Retina (tissue), 1 donor: ENCODE measurements around the gene APOA4.

Experiments used
- DNase-seq: peaks from one replicate; pipeline ENCODE4 v3.0.0-alpha.2; 2016

The APOA4 gene

DNA sequence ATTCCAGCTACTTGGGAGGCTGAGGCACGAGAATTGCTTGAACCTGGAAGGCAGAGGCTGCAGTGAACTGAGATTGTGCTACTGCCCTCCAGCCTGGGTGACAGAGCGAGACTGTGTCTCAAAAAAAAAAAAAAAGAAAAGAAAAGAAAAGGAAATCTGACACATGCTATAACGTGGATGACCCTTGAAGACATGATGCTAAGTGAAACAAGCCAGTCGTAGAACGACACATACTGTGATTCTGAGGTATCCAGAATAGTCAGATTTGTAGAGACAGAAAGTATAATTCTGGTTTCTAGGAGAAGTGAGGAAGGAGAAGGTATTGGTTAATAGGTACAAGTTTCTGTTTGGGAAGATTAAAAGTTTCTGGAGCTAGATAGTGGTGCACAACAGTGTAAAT lies 24.7 kb downstream of the APOA4 start:
- no peak for DNase-seq

DNA sequence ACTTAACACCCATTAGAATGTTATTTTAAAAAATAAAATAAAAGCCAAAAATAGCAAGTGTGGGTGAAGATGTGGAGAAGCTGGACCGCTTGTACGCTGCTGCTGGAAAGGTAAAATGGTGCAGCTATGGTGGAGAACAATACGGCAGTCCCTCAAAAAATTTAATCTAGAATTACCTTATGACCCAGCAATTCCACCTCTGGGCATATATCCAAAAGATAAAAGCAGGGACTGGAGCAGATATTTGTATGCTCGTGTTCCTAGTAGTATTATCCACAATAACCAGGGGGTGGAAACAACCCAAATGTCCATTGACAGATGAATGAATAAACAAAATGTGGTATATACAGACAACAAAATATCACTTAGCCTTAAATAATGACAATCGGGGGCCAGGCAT lies 25.3 kb downstream of the APOA4 start:
- no peak for DNase-seq

GRCh38 chr11:116796548-116796947 lies 26.6 kb downstream of the APOA4 start:
- DNase-seq, result no peak

GRCh38 chr11:116794851-116795250 lies 28.3 kb downstream of the APOA4 start:
- no peak for DNase-seq

DNA sequence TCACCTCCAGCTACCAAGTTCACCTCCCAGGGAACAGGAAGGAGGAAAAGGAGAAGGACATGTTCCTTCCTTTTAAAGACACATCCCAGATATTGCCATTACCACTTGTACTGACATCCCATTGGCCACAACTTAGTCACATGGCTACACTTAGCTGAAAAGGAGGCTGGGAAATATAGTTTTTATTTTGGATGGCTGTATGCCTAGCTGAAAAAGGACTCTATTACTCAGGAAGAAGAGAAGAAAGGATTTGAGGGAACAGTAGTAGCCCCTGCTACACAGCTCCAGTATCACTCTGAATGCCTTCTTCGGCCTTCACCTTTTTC lies 29.4 kb downstream of the APOA4 start:
- DNase-seq, result no peak

- peak; percentile 2 for DNase-seq
Measured at GRCh38 chr11:116792869-116793771, 30.0 kb downstream of the APOA4 start.

DNA sequence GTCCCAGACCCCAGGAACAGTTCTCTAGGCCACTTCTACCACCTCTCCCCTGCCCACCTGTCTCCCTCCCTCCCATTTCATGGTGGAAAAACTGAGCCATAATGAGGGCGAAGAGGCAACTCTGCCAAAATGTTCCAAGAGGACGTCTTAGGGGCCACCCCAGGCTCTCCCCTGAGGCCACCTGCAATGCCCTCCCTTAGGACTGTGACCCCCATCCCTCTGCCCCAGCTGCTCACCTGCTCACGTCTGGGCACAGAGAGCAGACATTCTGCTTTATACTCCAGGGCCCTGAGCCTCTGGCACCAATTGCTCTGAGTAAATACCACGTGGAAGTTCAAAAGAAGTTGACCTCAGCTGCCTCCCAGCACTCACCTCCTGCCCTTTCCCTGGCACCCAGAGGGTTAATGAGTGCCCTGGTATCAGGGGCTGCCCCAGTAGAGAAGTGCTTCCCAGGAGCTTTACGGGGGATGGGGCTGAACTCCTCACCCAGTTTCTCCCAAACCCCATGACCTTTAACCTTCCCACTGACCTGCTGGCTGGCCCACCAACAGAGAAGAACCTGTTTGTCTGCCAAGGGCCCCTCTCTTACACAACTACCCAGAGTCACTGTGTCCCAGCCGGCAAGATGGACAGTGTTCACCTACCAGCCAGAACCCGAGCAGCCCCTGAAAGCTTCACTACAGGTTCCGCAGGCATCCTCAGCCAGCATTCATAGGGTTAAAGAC lies 30.8 kb downstream of the APOA4 start:
- DNase-seq, result no peak

- no peak for DNase-seq
Measured at GRCh38 chr11:116791813-116792143, 31.3 kb downstream of the APOA4 start, which contains the start of gene APOA5. TSS of gene APOA5 (minus strand) at chr11:116791879. CDS start at chr11:116791860, 19 bp downstream.

DNA sequence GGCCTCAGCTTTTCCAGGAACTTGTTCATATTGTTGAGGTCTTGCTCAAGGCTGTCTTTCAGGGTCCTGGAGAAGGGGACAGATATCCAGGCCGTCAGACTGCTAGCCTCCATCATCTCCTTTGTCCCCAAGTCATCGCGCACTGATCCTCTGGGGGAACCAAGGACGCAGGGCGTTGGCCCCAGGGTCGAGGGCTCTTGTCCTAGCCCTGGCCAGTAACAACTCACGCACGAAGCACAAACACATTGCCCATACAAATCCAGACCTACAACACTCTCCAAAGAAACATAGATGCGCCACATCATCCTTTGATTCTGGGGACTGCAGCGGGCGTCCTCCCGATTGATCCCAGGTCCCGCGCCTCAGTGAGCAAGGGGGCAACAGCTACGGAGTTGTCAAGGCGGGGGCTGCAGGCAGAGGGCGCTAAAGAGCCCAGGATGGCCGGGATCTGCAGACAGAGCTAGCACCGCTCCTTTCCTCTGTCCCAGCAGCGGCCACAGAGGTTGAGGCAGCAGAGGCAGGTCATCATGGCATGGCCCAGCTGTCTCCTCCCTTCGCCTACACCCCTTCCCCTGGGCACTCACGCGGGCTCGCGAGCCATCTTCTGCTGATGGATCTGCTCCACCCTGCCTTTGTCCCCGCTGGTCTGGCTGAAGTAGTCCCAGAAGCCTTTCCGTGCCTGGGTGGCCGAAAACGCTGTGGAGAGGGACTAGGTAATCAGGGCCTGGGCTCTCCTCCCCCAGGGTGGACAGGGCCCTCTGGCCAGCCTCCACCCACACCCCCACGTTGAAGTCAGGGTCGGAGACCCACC lies 31.9 kb downstream of the APOA4 start:
- peak; percentile 91 for DNase-seq

GRCh38 chr11:116790167-116791001 lies 32.7 kb downstream of the APOA4 start:
- DNase-seq, result peak; percentile 3

GRCh38 chr11:116788975-116789374 lies 34.1 kb downstream of the APOA4 start:
- DNase-seq, result no peak

DNA sequence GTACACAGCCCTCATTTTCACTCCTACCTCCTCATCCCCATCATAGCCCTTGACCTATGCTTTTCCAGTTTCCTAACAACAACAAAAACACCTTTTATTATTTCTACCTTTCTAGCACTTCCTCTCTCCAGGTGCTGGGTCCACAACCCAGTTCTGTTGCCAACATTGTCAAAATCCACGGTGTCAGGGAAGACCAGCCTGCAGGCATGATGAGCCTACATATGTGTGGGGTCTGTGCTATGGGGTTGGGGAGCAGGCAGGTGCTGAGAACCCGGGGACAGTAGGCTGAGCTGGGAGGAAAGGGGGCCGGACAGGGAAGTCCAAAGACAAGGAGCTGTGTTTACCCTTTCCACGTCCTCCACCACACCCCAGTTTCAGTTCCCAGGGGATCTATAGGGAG lies 34.6 kb downstream of the APOA4 start:
- DNase-seq, result peak; percentile 14

GRCh38 chr11:116787786-116788486 lies 35.2 kb downstream of the APOA4 start, which contains the start of gene ZPR1:
TSS of gene ZPR1 (minus strand) at chr11:116788023. CDS start at chr11:116787990, 33 bp downstream.
- DNase-seq, result peak; percentile 94

GRCh38 chr11:116787436-116787785 lies 35.7 kb downstream of the APOA4 start:
- DNase-seq, result no peak

GRCh38 chr11:116786966-116787365 lies 36.1 kb downstream of the APOA4 start:
- no peak for DNase-seq

DNA sequence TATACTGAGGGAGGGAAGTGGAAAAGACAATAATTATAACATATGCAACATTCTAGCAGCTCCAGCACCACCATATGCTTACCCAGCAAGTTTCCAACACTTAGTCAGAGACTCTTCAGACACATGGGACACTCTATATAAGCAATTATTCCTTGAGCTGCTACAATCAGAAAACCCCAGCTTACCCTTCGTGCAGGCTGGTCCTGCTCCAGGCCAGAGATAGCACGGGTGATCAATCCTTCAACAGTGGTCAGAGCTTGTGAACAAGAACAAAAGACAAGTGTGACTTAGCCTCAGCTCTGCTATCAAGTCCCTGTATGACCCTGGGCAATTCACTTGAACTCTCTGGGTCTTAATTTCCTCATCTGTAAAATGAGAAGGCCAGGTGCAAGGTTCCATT lies 36.8 kb downstream of the APOA4 start:
- no peak for DNase-seq

DNA sequence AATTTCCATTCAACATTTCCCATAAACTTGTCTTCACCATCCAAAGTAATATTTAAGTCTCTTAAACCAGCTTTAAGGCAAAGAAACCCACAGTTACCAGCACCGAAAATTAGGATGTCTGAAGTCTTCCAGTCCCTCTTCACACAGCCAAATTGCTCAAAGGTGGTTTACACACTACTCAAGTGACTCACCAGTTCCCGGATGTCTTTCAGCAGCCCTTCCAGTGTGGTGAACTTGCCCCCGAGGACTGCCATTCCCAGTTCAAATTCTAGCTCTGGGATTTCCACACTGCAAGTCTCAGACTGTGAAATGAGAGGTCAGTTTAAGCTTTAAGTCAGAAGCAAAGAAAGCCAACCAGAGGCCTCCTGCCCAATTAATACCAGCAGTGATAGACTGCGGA lies 40.4 kb downstream of the APOA4 start:
- DNase-seq, result no peak

- no peak for DNase-seq
Measured at GRCh38 chr11:116778556-116778955, 44.5 kb downstream of the APOA4 start.

DNA sequence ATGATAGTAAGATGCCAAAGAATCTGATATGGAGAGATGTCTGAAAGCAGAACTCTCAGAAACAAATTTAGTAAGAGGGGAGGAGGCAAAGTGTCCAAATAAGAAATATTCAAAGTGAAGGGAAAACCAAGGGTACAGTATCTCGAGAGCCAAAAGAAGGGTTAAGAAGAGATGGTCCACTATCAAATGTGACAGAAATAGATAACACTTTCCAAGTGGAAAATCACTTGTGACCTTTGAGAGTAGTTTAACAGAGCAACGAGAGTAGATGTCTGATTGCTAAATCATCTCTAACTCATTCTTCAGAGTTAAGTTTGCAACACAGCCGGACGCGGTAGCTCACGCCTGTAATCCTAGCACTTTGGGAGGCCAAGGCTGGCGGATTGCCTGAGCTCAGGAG lies 46.0 kb downstream of the APOA4 start:
- DNase-seq, result no peak

- DNase-seq, result no peak
Measured at GRCh38 chr11:116776522-116776984, 46.6 kb downstream of the APOA4 start.

GRCh38 chr11:116775975-116776374 lies 47.1 kb downstream of the APOA4 start:
- no peak for DNase-seq

- no peak for DNase-seq
Measured at GRCh38 chr11:116774661-116775060, 48.4 kb downstream of the APOA4 start.
